HG03558 (cell line): ENCODE results near the gene NCSTN.

Experiments
- ATAC-seq: cut with Tn5 transposase; IDR thresholded peaks from one replicate; pipeline ENCODE4 v1.9.1; 2021; ENCODE audit warnings: moderate number of reproducible peaks; ENCODE audit not compliant: unreplicated experiment; ENCODE audit errors: extremely low read depth

NCSTN gene

GRCh38 chr1:160402001-160402795, 59.0 kb downstream of the NCSTN start:
- no peak for ATAC-seq

DNA sequence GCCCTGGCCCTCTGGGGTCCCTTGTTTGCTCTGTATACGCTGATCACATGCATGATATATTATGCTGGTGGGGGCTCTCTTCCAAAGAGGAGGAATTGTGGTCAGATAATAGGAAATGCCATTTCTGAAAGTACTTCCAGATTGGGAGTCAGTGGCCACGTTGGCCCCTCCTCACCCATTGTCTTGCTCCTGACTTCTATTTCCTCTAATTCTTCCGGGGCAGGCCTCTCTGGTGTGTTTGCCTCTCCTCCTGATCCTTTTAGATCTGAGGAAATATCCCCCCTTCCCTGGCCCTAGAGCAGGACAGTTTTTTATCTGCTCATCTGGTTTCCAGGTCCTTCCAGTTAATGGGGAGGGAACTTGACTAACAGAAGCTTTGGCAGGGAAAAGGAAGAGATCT, 60.1 kb downstream of the NCSTN start:
- ATAC-seq: no peak

- no peak for ATAC-seq
Observed at GRCh38 chr1:160404094-160404493, 60.9 kb downstream of the NCSTN start.

DNA sequence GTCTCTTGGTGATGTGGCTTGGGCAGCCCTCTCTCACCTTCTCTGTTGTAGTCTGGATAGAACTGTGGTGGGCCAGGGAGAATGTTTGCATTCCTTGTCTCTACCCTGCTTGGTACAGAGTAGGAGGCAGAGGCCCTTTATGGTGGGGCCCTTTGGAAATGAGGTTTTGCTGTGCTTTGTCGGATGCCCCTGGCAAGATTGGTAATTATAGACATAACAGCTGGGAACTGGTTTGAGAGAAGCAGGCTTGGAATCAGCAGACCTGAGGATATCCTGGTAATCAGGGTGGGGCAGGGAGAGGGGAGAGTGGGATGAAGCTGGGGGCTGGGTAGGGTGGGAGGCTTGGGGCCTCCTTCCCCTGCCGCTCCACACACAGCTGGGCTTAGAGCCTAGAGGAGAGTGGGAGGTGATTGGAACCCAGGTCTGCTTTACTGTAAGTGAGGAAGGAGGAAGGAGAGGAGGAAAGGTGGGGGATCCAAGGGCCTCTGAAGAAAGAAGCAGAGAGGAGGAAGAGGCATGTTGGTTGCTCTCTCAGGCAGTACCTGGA, 62.2 kb downstream of the NCSTN start:
- no peak for ATAC-seq

GRCh38 chr1:160406131-160406968, 63.2 kb downstream of the NCSTN start:
- no peak for ATAC-seq

DNA sequence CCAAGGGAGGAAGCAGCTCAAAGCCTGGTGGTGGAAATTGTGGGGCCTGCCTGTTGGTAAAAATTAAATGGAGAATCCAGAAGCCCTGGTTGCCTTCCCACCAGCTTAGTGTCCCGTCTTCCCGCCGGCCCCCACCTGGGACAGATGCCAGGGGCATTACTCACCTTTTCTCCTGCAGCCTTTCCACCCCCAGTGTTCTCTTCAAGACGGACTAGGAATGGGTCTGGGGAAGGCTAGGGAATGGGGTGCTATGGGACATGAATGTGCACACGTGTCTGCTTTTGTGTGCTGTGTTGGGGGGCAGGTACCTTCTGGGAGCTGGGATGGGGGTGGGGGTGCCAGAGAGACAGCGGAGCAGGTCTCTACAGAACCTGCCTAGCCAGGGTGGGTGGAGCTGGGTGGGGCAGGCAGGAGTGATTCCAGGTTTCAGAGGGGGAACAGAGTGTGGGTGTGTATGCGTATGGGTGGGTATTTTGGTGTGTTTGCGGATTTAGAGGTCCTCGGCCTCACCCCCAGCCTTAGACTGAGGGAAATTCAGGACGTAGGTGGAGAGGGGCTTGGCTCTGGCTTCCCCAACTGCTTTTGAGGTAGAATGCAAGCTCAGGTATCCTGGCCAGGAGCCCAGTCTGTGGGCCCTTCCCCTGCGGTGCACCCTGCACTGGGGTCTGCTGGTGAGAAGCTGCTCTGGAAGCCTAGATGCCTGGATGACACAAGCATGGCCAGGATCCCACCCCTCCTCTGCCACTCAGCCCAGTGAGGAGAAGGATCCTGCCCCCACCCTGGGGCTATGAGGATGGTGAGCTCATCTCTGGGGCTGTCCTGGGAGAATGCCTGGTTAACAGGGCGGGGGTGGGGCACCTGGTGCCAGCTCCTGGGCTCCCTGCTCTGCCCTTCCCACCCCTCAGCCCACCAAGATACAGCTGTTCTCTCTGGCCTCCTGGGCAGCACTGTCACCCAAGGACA, 64.9 kb downstream of the NCSTN start:
- ATAC-seq: no peak
